Mucosa of descending colon (tissue), 3 donors: ENCODE measurements around the gene DISP3. TPM values are rescaled to one million over a fixed set of nuclear protein-coding genes. Genes with fewer than 3 reads are reported as not detected.

ENCODE experiments used
- ATAC-seq: fragments of 200-7000 bp; cut with Tn5 transposase; one replicate; pipeline ENCODE4 v1.9.1; 2020; ENCODE audit warnings: mild to moderate bottlenecking, moderate library complexity
- DNase-seq, 3 donors: peaks; one replicate each; pipeline ENCODE4 v3.0.0-alpha.2; 2020
- H3K36me3 ChIP-seq: fragments of 200-600 bp; one replicate; pipeline ENCODE4 v1.8.0; 2021; ENCODE audit warnings: low read depth, mild to moderate bottlenecking
- H3K4me1 ChIP-seq: fragments of 200-600 bp; one replicate; pipeline ENCODE4 v1.8.0; 2021; ENCODE audit warnings: low read depth, mild to moderate bottlenecking
- H3K4me3 ChIP-seq: fragments of 200-600 bp; one replicate; pipeline ENCODE4 v1.8.0; 2021; ENCODE audit warnings: mild to moderate bottlenecking
- H3K9me3 ChIP-seq: fragments of 200-600 bp; one replicate; pipeline ENCODE4 v1.8.0; 2021; ENCODE audit warnings: mild to moderate bottlenecking
- CTCF ChIP-seq: fragments of 200-600 bp; IDR thresholded peaks from one replicate; pipeline ENCODE4 v1.8.0; 2022; ENCODE audit warnings: antibody characterized with exemption, mild to moderate bottlenecking
- intact Hi-C, 2 donors: fragments of 100-400 bp; cut with DNase I in 1 of 2; cut with micrococcal nuclease in 1 of 2; formaldehyde crosslinking; loops; one replicate each; pipeline versions ENCODE4 v1.11.0 to v1.11.1; 2022; cut with DNase I, micrococcal nuclease
- total RNA-seq, 3 donors: library from RNA; stranded (reverse); fragmentation: NEBNext Ultra II Directional in 2 of 3; extraction: Animal tissue kit (Norgen Biotek cat#: 25700) in 2 of 3; gene quantifications; one replicate each; pipeline versions ENCODE4 v1.2.1 to v1.2.4, GENCODE V29; 2021 to 2023
- donor health status: DM: no; HTN: no; CAD: no; lungs with moderate emphysema.
- donor health status: DM: no; HTN: no; CAD: no.
- donor health status: DM: no; HTN: yes; CAD: no.

DISP3 gene
- total RNA-seq, 3 donors from 2014 or later: 0.17 to 0.23 (median 0.19) TPM

DNA sequence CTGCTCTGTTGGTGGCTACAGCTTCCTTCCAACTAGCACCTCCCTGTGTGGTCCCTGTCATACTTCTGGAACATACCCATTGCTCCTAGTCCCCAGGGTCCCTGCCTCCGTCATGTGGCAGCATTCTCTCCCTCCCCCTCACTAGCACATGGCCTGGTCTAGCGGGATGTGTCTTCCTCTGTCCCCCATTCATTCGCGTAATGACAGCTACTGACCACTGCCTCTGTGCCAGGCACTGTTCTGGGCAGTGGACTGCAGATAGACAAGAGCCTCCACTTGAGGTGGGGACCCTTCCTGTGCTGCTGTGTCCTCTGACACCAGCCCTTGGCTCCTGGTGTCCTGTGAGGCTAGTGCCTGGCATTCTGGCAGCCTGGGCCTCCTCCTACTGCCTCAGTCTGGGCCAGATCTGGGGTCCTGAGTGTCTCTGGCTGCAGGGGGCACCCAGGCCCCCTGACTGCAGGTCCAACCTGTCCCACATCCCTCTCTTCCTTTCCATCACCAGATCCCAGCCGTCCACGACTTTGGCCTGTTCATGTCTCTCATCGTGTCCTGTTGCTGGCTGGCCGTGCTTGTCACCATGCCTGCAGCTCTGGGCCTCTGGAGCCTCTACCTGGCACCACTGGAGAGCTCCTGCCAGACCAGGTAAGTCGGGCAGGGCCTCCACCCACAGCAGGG, 38.1 kb downstream of the DISP3 start:
- intact Hi-C loops: no loop called here
- Histone ChIP-seq H3K4me3 (no peak overlapping the region), H3K36me3 (no peaks in the 10 kb centered on the region), H3K4me1 (no peaks in the 10 kb centered on the region), H3K9me3 (no peaks in the 10 kb centered on the region)
- ATAC-seq (no peak), DNase-seq (no peak)
- TF ChIP-seq CTCF: no peak

DNA sequence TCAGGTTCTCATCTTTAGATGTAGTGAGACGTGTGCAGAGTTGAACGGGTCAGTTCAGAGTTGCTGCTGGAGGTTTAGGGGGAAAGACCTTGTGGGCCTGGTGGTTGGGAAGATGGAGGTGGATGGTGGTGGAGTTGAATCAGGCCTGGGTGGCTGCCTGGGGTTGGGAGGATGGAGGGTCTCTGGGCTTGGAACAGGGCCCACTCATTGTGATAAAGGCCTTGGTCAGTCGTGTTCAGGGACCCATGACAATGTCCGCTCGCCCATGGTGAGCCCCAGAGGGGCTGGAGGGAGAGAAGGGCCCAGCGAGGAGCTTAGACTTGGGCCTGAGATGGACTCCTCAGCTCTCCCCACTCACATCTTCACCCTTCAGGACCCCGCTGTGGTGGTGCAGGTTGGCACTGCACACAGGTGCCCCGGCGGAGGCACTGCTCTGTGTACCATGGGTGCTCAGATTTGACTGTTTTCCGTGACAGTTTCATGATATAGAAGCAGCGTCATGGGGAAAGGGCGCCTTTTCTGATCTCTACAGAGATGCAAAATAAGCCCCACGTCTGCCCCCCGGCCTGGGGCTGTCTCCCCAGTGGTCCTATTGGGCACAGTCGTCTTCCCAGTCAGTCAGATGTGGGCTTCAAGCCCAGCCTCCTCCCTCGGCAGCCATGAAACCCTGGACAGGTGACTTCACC, 39.2 kb downstream of the DISP3 start:
- no peak for DNase-seq
- Histone ChIP-seq H3K36me3 (no peaks in the 10 kb centered on the region), H3K9me3 (no peaks in the 10 kb centered on the region), H3K4me1 (no peaks in the 10 kb centered on the region), H3K4me3 (no peak overlapping the region)
- intact Hi-C loops: no loop called here
- no peak for ATAC-seq
- no peak for TF ChIP-seq CTCF

- no peak for TF ChIP-seq CTCF
- Histone ChIP-seq H3K9me3 (no peaks in the 10 kb centered on the region), H3K4me1 (no peaks in the 10 kb centered on the region), H3K4me3 (no peak overlapping the region), H3K36me3 (no peaks in the 10 kb centered on the region)
- intact Hi-C loops: no loop called here
- ATAC-seq (no peak), DNase-seq (no peak)
Measured at GRCh38 chr1:11518791-11519628, 40.1 kb downstream of the DISP3 start.

DNA sequence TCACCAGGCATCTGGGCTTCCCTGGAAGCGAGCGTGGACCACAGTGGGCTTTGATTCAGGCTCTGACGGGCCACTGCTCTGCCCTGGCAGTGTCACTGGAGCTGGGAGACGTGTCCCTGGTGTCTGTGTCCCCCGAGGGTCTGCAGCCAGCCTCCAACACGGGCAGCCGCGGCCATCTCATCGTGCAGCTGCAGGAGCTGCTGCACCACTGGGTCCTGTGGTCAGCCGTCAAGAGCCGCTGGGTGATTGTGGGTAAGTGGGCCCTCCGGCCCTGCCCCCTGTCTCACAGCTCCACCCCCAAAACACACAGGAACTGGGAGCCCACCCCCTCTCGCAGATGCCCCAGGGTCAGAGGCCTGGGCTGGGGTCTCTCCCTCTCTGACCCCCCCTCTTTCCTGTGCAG, 40.7 kb downstream of the DISP3 start:
- intact Hi-C loops: no loop called here
- ATAC-seq (no peak), DNase-seq (no peak)
- Histone ChIP-seq H3K4me1 (no peaks in the 10 kb centered on the region), H3K9me3 (no peaks in the 10 kb centered on the region), H3K4me3 (no peak overlapping the region), H3K36me3 (no peaks in the 10 kb centered on the region)
- TF ChIP-seq CTCF: no peak

DNA sequence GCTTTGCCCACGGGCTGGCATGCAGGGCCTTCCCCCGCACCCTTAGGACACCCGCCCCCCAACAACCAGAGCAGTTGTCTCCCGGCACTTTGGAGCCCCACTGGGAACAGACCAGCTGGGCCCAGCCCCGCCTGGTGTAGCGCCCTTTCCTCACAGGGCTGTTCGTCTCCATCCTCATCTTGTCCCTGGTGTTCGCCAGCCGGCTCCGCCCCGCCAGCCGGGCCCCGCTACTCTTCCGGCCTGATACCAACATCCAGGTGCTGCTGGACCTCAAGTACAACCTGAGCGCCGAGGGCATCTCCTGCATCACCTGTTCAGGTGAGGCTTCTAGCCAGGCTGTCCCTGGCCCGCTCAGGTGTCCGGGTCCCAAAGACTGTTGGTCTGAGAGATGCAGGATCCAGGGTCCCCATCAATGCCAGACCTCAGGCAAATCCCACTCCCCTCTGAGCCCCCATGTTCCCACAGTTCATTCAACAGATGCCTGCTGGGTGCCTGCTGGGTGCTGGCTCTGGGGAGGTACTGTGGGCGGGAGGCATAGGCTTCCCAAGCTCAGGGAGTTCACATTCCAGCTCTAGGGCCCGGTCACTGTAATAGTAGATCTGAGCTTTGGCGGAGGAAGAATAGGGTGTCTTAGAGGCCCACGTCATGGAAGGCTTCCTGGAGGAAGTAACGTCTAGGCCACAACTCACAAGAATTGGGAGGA, 41.7 kb downstream of the DISP3 start:
- DNase-seq: no peak
- intact Hi-C loops: no loop called here
- Histone ChIP-seq H3K36me3 (no peaks in the 10 kb centered on the region), H3K4me3 (no peak overlapping the region), H3K9me3 (no peaks in the 10 kb centered on the region), H3K4me1 (no peaks in the 10 kb centered on the region)
- no peak for TF ChIP-seq CTCF
- no peak for ATAC-seq
